OCI-LY3 (cell line): ENCODE results near the gene GORAB.

Experiments used
- EZH2phosphoT487 ChIP-seq: fragments of 200-600 bp; shearing (Covaris generic); IDR thresholded peaks from 2 replicates; pipeline ENCODE4 v1.6.1; 2018; ENCODE audit warnings: antibody characterized with exemption, mixed run types, low read depth
- TF ChIP-seq, protein P1 (sequence below): fragments of 200-600, 300-600 bp; sonication (generic); IDR thresholded peaks from 2 replicates; pipeline ENCODE4 v1.5.1; 2014; ENCODE audit warnings: antibody characterized with exemption, low read length, low read depth

- TF ChIP-seq, protein P1, sequence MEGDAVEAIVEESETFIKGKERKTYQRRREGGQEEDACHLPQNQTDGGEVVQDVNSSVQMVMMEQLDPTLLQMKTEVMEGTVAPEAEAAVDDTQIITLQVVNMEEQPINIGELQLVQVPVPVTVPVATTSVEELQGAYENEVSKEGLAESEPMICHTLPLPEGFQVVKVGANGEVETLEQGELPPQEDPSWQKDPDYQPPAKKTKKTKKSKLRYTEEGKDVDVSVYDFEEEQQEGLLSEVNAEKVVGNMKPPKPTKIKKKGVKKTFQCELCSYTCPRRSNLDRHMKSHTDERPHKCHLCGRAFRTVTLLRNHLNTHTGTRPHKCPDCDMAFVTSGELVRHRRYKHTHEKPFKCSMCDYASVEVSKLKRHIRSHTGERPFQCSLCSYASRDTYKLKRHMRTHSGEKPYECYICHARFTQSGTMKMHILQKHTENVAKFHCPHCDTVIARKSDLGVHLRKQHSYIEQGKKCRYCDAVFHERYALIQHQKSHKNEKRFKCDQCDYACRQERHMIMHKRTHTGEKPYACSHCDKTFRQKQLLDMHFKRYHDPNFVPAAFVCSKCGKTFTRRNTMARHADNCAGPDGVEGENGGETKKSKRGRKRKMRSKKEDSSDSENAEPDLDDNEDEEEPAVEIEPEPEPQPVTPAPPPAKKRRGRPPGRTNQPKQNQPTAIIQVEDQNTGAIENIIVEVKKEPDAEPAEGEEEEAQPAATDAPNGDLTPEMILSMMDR = no peak
- TF ChIP-seq EZH2phosphoT487 = no peak
Measured at GRCh38 chr1:170534626-170535147, 2.7 kb downstream of the GORAB start.
